SJSA1 (cell line): Measurements from ENCODE around the gene PRKAA1. TPM values are rescaled to one million over a fixed set of nuclear protein-coding genes. Genes with fewer than 3 reads are reported as not detected.

Experiments used
- DNase-seq, 2 experiments: peaks; one replicate each; pipeline ENCODE4 v3.0.0-alpha.2; 2015 to 2020; ENCODE audit warnings: low spot score in 2 of 2, low read depth in 1 of 2
- H3K27ac ChIP-seq: fragments of 250-450 bp; sonication (Bioruptor Pico); 2 replicates; pipeline ENCODE4 v1.5.1; 2020; ENCODE audit warnings: mild to moderate bottlenecking, moderate library complexity
- H3K27me3 ChIP-seq: fragments of 250-450 bp; sonication (Bioruptor Pico); replicated peaks from 2 replicates; pipeline ENCODE4 v1.5.1; 2020; ENCODE audit warnings: mild to moderate bottlenecking, moderate library complexity
- H3K36me3 ChIP-seq: fragments of 250-450 bp; sonication (Bioruptor Pico); 2 replicates; pipeline ENCODE4 v1.5.1; 2020; ENCODE audit warnings: mild to moderate bottlenecking
- H3K4me1 ChIP-seq: fragments of 250-450 bp; sonication (Bioruptor Pico); replicated peaks from 2 replicates; pipeline ENCODE4 v1.6.1; 2021; ENCODE audit warnings: mild to moderate bottlenecking
- H3K4me3 ChIP-seq: fragments of 250-450 bp; sonication (Bioruptor Pico); 2 replicates; pipeline ENCODE4 v1.5.1; 2020; ENCODE audit warnings: mild to moderate bottlenecking
- H3K9me3 ChIP-seq: fragments of 250-450 bp; sonication (Bioruptor Pico); replicated peaks from 2 replicates; pipeline ENCODE4 v1.5.1; 2020; ENCODE audit warnings: mild to moderate bottlenecking
- total RNA-seq: library from RNA; depleted of rRNA; stranded (reverse); fragments of >200 nt; shearing (Covaris generic); gene quantifications from 2 replicates; pipeline ENCODE4 v1.2.3, GENCODE V29; 2014; rRNA removed

Gene PRKAA1
- 106 and 113 TPM in 2 replicates for total RNA-seq

DNA sequence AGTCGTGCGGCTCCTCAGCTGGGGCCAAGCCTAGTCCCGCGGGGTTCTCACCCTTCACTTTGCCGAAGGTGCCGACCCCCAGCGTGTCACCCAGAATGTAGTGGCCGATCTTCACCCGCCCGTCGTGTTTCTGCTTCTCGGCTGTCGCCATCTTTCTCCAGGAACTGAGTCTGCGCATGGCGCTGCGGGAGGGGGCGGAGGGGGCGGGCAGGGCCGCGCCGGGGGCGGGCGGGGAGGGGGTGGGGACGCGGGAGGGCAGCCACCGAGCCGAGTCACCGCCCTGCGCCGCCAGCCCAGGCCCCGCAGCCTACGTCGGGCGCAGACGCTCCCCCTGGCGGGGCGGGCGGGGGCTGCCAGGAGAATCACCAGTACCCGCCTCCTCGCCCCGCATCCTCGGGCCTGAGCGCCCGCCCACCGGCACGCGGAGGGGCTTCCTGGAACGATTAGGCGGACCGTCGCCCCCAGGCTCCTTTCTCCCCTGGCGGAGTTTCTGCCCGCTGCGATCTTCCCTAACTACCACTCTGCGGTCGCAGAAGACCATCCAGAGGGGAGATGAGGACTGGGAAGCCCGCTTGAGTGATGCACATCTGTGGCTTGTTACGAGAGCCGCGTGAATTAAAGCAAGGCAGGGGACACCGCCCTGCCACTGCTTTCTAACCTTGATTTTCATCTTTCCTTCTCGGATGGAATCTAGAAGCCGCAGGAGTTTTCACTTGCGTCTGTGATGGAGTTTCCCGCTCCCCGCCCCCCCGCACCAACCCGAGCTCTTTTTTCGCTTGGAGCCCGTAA, at the start of gene PRKAA1:
Gene PRKAA1, minus strand, starts transcription at position 363 of the 789 bp plus-strand sequence. Its CDS starts 185 bp downstream, at position 178.
- Histone ChIP-seq H3K4me1 (peaks cover 11% of the 10 kb centered on the region), H3K27ac (peak within 1 kb of the TSS; percentile 77), H3K9me3 (no peaks in the 10 kb centered on the region), H3K27me3 (no peaks in the 10 kb centered on the region), H3K36me3 (peaks cover 24% of the 10 kb centered on the region), H3K4me3 (peak within 1 kb of the TSS; percentile 57)
- peak; percentile 89 to 93 for DNase-seq

DNA sequence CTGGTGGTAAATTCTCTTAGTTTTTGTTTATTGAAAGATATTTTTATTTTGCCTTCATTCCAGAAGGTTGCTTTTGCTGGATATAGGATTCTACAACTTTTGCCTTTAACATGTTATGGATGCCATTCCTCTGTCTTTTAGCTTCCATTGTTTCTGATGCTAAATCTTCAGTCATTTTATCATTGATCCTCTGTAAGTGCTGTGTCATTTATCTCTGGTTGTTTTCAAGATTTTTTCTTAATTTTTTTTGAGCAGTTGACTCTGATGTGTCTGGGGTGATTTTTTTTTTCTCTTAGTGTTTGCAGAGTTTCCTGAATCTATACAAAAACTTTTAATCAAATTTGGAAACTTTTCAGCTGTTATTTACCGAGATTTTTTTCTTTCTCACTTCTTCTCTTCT, 49.4 kb upstream of the PRKAA1 start:
- Histone ChIP-seq H3K9me3 (no peaks in the 10 kb centered on the region), H3K27me3 (no peaks in the 10 kb centered on the region), H3K4me3 (no peak overlapping the region), H3K27ac (no peak overlapping the region), H3K36me3 (no peaks in the 10 kb centered on the region), H3K4me1 (peaks cover 2% of the 10 kb centered on the region)
- DNase-seq = no peak

DNA sequence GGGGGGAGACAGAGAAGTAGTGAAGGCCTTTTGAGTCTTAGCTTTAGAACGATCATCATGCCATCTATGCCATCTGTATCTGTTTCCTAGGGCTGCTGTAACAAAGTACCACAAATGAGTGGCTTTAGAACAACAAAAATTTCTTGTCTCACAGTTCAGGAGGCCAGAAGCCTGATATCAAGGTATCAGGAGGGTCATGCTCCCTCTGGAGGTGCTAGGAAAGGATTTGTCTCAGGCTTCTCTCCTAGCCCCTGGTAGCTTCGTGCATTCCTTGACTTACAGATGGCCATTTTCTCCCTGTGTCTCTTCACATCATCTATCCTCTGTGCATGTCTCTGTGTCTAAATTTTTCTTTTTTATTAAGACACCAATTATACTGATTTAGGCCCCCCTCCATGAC, 48.2 kb upstream of the PRKAA1 start:
- no peaks in the 10 kb centered on the region for H3K9me3 ChIP-seq
- H3K27ac ChIP-seq = no peak overlapping the region
- H3K27me3 ChIP-seq = no peaks in the 10 kb centered on the region
- H3K4me1 ChIP-seq = peaks cover 8% of the 10 kb centered on the region
- no peaks in the 10 kb centered on the region for H3K36me3 ChIP-seq
- H3K4me3 ChIP-seq = no peak overlapping the region
- no peak for DNase-seq

DNA sequence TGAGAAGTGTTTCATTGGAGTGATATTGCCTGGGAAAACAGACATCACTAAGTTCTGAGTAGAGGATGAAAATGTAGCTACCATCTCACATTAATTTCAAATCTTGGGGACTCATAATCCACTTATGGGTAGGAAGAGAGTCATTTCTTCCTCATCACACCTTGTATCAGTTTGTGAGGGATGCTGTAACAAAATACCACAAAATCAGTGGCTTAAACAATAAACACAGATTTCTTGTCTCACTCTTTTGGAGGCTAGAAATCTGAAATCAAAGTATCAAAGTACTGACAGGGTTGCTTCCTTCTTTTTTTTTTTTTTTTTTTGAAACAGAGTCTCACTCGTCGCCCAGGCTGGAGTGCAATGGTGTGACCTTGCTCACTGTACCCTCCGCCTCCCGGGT, 46.4 kb upstream of the PRKAA1 start:
- Histone ChIP-seq H3K9me3 (no peaks in the 10 kb centered on the region), H3K27ac (no peak overlapping the region), H3K27me3 (no peaks in the 10 kb centered on the region), H3K36me3 (no peaks in the 10 kb centered on the region), H3K4me1 (peaks cover 11% of the 10 kb centered on the region), H3K4me3 (no peak overlapping the region)
- no peak for DNase-seq

DNA sequence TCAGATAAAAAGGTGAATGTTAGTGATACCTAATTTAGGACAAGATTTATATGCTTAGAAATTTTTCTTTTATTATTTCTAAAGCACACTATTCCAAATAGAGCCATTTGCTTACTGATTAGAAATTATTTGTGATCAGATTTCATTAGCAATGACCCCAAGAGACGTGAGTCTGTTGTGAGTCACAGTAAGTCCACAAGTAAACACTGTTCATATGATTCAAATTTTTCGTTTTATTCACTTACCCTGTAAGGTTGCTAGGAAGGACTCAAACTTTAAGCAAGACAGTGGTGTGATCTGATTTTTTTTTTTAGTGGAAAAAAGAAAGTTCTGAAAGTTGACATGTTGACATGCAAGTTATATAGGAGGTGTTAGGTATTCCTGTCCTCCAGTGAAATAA, 44.2 kb upstream of the PRKAA1 start:
- DNase-seq = no peak
- H3K9me3 ChIP-seq = no peaks in the 10 kb centered on the region

DNA sequence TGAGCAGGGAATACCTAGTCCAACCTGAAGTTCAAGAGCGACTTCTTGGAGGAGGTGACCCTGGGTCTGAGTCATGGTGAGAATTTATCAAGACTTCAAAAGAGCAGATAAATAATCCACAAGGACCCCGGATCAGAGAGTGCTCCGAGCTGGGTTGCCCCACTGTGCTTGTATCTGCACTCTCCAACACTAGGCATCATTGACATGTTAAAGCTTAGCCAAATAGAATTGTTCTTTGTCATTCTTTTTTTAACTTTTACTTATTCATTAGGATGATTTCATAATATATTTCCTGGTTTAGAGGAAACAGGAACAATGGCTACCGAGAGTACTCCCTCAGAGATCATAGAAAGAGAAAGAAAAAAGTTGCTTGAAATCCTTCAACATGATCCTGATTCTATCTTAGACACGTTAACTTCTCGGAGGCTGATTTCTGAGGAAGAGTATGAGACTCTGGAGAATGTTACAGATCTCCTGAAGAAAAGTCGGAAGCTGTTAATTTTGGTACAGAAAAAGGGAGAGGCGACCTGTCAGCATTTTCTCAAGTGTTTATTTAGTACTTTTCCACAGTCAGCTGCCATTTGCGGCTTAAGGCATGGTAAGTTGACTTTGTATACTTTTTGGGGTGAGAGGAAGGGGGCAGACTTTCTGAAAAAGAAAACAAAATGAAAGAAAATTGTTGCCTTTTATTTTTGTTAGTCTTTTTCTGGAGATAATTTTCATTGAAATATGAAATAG, 43.1 kb upstream of the PRKAA1 start, which contains the start of gene CARD6:
Gene CARD6, plus strand, starts transcription at position 300 of the 738 bp plus-strand sequence. Its CDS starts 16 bp downstream, at position 316.
- Histone ChIP-seq H3K27ac (peak within 1 kb of the TSS; percentile 87), H3K4me3 (peak within 1 kb of the TSS; percentile 40), H3K36me3 (no peaks in the 10 kb centered on the region), H3K9me3 (no peaks in the 10 kb centered on the region), H3K27me3 (no peaks in the 10 kb centered on the region), H3K4me1 (peaks cover 11% of the 10 kb centered on the region)
- DNase-seq = peak; percentile 41 to 76

More for the DNA sequence above, 44.2 kb upstream of the PRKAA1 start:
- H3K27me3 ChIP-seq = no peaks in the 10 kb centered on the region
- H3K4me3 ChIP-seq = peak overlapping the region; percentile 40; the same call in 1 of the 2 replicates
- H3K27ac ChIP-seq = no peak overlapping the region
- peaks cover 11% of the 10 kb centered on the region for H3K4me1 ChIP-seq
- no peaks in the 10 kb centered on the region for H3K36me3 ChIP-seq

DNA sequence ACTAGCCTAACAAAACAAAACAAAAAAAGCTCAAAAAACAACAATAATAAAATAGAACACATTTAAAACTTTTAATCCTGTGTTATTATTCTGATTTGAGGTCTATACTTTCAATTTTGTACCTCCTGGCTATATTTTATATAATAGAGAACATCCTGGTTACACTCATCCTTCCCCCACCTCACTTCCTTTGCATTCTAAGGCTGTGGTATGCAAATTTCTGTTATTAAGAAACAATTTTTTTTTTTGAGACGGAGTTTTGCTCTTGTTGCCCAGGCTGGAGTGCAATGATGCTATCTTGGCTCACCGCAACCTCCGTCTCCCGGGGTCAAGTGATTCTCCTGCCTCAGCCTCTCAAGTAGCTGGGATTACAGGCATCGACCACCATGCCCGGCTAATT, 39.9 kb upstream of the PRKAA1 start:
- Histone ChIP-seq H3K4me1 (peaks cover 29% of the 10 kb centered on the region), H3K27me3 (no peaks in the 10 kb centered on the region), H3K36me3 (peaks cover 17% of the 10 kb centered on the region), H3K4me3 (no peak overlapping the region), H3K9me3 (no peaks in the 10 kb centered on the region), H3K27ac (no peak overlapping the region)
- DNase-seq = no peak

DNA sequence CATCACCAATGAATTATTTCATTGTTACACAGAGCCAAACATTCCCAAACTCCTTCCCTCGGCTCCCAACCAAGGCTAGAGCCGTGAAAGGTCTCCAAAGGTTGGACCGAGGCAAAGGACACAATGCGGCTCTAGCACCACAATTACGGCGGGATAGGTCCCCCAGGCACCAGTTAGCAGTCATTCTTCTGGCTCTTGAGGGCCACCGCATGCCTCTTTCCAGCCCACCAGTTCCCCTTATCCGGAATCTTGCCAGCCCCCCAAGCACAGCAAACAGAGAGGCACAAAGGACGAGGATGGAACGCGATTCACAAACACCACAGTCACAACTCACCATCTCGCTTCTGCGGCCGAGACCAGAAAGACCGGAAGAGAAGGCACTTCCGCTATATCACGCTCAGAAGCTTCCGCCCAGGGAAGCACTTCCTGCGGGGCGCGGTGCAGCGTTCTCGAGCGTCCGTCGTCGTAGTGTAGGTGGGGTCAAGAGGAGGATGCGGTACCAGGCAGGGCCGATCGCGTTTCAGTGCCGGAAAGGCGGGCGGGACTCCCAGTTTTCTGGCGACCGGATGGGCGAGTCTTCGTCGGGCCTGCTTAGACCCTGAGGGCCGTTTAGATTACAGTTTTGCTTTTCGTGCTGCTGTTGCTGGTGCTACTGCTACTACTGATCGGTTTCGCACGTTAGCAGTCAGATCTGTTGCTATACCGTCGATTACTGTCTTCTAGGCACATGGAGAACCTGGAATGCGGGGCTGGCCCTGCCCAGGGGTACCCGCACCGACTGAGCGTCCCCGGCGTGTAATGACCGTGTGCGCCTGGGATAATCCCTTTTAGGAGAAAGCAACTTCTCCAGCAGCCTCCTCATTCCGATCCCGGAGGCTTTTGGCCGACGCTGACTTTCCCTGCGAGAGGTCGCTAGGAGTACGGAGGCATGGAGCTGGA, 36.9 kb upstream of the PRKAA1 start, which contains the start of gene RPL37:
Gene RPL37, minus strand, starts transcription at position 374 of the 939 bp plus-strand sequence. Its CDS starts 37 bp downstream, at position 337.
- peak; percentile 96 to 97 for DNase-seq
- H3K4me1 ChIP-seq = peaks cover 20% of the 10 kb centered on the region
- H3K36me3 ChIP-seq = peaks cover 47% of the 10 kb centered on the region
- no peaks in the 10 kb centered on the region for H3K9me3 ChIP-seq
- peak within 1 kb of the TSS; percentile 58 for H3K4me3 ChIP-seq
- no peaks in the 10 kb centered on the region for H3K27me3 ChIP-seq
- H3K27ac ChIP-seq = peak within 1 kb of the TSS; percentile 91

DNA sequence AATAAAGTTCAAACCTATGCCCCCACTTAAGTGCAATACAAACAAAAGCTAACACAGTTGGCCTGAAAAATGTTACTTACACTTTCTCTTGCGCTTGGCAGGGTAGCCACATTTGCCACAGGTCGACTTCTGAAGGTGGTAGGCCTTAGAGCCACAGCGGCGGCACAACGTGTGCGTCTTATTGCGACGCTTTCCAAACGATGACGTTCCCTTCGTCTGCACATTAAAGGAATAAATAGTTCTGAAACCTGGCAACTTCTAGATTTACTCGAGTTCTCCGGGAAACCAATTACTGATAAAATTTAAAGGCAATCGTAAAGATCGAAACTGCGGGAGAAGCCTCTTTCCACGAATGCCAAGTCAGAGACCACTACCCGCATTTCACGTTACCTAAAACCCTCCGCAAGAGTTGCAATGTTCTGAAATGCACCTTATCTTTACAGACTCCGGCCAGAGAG, 36.2 kb upstream of the PRKAA1 start:
- Histone ChIP-seq H3K4me1 (peaks cover 20% of the 10 kb centered on the region), H3K27me3 (no peaks in the 10 kb centered on the region), H3K27ac (peak overlapping the region; percentile 91), H3K36me3 (peaks cover 54% of the 10 kb centered on the region), H3K4me3 (peak overlapping the region; percentile 58), H3K9me3 (no peaks in the 10 kb centered on the region)
- DNase-seq = no peak

DNA sequence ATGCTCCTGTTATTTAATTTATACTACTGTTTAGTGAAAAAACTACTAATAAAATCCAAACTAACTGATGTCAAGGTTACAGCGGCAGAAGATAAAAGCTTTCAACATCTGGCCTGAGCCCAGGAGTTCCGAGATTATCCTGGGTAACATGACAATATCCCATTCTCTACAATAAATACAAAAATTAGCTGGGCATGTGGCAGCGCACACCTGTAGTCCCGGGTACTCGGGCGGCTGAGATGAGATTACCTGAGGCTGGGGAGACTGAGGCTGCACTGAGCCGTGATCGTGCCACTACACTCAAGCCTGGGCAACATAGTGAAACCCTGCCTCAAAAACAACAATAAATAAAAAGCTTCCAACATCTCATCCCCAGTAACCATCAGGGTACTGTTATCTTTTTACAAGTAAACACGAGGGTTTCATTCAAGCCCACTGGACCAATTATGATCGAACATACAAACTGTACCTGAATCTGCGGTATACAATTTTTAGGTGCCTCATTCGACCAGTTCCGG, 35.6 kb upstream of the PRKAA1 start:
- H3K27me3 ChIP-seq = no peaks in the 10 kb centered on the region
- no peaks in the 10 kb centered on the region for H3K9me3 ChIP-seq
- H3K36me3 ChIP-seq = peaks cover 60% of the 10 kb centered on the region
- H3K4me3 ChIP-seq = peak overlapping the region; percentile 58
- H3K4me1 ChIP-seq = peaks cover 20% of the 10 kb centered on the region
- peak overlapping the region; percentile 91 for H3K27ac ChIP-seq
- no peak for DNase-seq

DNA sequence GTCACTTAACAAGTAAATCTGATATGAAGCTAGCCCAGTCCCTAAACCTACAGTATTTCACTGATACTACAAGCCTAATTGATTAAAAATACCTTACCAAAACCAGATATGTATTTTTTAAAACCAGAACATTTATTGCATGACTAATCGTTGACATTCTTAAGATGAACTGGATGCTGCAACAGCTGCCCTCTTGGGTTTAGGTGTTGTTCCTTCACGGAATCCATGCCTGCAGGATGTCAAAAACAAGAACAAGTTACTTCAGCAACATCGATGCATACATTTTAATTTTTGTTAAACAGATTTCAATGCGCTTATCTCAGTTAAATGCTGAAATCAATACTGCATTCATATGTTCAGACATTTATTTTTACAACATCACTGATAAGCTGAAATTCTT, 34.2 kb upstream of the PRKAA1 start:
- DNase-seq = no peak
- Histone ChIP-seq H3K9me3 (no peaks in the 10 kb centered on the region), H3K27me3 (no peaks in the 10 kb centered on the region), H3K36me3 (peaks cover 75% of the 10 kb centered on the region), H3K27ac (no peak overlapping the region), H3K4me3 (no peak overlapping the region), H3K4me1 (peaks cover 20% of the 10 kb centered on the region)

DNA sequence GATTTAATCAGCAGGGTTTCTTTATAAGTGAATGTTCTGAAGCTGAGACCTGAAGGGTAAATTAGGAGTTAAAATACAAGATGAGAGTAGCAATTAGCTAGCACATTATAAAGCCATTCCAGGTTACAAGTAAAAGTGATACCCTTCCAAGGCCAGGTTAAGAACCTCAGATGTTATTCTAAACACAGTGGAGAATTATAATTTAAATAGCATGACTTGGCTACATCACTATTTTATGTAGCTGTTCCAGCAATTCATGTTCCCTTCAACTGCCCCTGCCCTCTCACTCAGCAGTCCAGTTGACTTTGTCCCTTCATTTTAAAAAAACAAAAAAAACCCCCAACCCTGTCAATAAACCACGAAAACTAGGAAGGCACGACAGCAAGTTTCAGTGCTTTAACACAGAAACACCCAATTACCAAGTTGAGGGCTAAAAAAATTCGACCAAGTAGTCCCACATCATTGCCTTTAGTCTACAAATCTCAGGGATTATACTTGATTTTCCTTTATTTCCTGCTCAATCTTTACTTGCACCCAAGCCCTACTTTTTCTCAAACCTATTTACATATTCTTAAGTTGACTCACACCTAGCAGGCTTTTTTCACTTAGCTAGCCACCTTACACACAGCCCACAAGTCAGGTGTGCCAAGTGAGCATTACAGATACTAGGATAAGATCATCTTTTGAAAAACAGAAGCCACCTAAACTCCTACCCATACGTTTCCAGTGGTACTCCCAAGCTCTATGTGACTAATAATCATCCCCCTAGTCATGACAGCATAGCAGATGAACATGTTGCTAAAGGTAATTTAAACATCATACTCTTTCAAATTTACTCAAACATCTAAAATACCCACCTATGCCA, 33.4 kb upstream of the PRKAA1 start:
- Histone ChIP-seq H3K4me3 (no peak overlapping the region), H3K4me1 (peaks cover 20% of the 10 kb centered on the region), H3K9me3 (no peaks in the 10 kb centered on the region), H3K36me3 (peaks cover 82% of the 10 kb centered on the region), H3K27me3 (no peaks in the 10 kb centered on the region), H3K27ac (no peak overlapping the region)
- no peak for DNase-seq
